KBM-7 (cell line): ENCODE results near the gene FAM83B.
A peak's percentile ranks its signal among the peaks of the same experiment; 100 is the strongest.

ENCODE experiments used
- DNase-seq: peaks from one replicate; pipeline ENCODE4 v3.0.0-alpha.2; 2015
- in situ Hi-C: fragments of 300-500 bp; cut with MboI; formaldehyde crosslinking; loops from 2 replicates; pipeline ENCODE4 v1.14.3; 2020; ENCODE audit warnings: low sequenced_read_pairs, low pct_unique_long_range_greater_than_20kb, mixed read lengths

The FAM83B gene

DNA sequence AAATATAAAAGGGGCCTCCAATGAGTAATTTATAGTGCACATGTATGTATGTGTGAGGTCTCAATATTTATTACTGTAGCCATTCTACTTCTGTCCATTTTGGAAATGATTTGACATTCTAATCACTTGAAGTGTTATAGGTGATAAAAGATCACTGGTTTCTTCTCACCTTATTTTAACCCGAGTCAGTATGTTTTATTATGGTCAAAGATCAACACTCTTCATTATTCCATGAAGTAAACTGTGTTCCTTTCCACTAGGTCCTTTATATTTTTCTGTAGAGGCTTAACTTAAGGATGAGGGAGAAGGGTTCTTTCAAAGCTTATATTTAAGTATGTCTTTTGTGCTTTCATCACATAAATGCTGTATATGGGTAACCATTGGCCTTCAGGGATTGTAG, 47.2 kb downstream of the FAM83B start:
- in situ Hi-C loops: no loop called here
- no peak for DNase-seq

DNA sequence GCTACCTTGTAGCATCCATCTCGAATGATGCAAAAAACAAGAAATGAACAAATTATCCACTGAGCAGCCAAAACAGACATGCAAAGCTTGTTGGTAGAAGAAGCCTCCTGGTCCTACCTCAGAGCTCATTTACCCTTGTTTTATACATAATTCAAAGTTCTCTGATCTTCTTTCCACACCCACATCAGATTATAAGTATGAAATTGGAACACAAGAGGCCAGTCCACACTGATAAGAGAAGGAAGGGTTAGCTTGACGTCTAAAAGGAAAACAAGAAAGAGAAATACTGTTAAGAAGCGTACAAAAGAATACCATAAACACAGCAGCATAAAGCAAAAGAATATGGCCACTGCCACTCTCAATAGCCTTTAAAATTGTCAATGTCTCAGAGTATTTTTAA, 49.7 kb downstream of the FAM83B start:
- in situ Hi-C loops: no loop called here
- no peak for DNase-seq

DNA sequence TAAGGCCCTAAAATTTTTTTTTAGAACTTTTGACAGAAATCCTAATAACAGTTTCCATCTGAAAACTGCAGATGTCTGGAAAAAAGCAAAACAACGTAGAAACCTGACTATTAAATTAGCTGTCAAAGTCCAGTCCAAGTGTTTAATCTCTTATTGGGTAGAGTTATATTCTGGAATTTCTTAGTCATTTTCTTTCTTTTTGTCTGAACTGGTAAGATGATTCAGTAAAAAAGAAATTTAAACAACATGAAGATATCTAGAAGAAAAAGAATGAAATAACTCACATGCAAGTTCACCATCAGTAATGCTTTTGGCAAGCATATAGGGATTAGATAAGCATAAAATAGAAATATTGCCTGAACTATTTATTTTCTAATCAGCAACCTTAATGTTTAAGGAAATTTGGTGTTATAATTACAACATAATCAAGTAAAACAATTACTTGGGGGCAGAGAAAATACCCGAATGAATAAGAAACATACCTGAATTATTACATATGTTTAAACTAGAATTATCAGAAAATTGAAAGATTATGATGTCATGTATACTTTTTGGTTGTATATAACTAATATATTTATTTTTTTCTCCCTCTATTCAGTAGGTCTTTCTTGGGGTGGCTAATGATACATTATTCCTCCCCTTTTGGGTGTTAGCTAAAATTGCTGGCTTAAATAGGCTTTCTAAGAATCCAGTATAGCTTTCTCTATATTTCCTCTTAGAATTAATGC, 51.1 kb downstream of the FAM83B start:
- in situ Hi-C loops: no loop called here
- no peak for DNase-seq

DNA sequence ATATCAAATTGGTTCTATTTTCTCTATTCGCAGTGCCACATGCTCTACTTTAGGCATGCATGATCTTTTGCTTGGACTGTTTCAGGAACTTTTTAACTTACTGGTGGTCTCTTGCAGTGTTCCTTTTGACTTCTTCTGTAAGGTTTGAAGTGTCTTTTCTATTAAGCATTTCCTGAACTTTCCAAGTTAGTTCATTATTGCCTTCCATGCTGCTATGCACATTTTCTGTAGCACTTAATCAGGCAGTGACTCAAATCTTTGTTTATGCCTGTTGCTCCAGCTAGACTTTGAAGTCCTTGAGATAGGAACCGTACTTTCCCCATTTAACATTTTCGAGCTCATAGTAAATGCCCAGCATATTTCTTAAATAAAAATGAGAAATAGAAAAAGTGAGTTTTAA, 52.2 kb downstream of the FAM83B start:
- DNase-seq: no peak
- in situ Hi-C loops: no loop called here

DNA sequence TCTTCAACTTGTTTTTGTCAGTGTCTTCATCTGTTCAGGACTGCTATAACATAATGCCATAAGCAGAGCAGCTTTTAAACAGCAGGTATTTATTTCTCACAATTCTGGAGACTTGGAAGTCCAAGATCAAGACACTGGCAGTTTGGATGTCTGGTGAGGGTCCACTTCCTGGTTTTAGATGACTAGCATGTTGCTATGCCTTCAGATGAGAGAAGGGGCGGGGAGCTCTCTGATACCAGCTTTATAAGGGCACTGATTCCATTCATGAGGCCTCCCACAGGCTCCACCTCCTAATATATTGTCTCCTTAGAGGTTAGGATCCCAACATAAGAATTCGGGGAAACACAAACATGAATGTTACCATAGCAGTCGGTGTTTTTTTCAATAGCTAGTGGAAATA, 52.9 kb downstream of the FAM83B start:
- DNase-seq: no peak

DNA sequence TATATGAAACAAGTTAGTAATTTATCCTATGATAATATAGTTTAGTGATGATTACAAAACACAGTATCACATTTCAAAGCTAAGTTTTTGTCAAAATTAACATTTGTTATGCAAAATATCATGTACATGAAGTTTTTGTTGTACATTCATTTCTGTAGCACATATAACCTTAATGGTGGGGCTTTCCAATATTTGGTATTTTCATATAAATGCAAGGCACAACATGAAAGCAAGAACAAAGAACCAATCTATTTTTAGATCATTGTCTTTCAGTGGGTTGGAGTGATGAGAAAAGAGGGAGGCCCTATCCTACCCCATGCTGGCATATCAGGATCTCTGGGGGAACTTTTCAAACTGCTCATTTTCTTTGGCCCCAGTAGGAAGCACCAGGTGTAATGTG, 53.4 kb downstream of the FAM83B start:
- no peak for DNase-seq
- in situ Hi-C loops: no loop called here

More for the DNA sequence above, 52.9 kb downstream of the FAM83B start:
- in situ Hi-C loops: no loop called here

DNA sequence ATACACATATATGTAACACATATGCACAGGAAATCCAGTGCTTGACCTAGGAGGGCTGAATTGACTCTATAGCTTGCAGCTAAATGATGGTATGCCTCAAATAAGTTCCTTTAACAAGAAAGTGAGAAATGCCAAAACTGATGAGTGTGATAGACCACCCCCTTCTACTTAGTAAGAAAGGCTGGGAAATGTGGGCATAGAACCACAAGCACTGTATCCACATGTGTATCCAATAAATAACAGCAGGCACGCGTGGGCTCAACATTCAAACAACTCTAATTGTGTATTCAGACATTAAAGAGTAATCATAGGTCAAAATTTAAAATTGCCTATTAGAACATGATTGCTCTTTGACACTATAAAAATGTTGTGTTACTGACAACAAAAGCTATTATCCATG, 54.1 kb downstream of the FAM83B start:
- in situ Hi-C loops: no loop called here

DNA sequence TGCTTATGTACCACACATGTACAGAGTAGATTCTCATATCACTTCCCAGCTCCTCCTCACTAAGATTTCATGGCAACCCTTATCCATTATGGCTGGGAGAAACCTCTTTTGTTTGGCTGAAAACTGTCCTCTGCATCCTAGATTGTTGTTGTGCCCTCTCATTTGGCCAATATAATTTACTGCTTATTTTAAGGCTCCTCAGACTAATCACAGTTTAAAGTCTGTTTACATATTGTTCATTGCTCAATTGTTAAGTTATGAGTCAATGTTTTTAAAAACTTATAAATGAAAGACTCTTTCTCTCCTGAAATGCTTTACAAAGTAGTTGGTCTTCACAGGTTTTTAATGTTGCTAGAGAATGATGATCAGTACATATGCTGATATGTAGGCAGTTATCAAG, 57.3 kb downstream of the FAM83B start:
- no peak for DNase-seq
- in situ Hi-C loops: no loop called here

More for the DNA sequence above, 54.1 kb downstream of the FAM83B start:
- no peak for DNase-seq

DNA sequence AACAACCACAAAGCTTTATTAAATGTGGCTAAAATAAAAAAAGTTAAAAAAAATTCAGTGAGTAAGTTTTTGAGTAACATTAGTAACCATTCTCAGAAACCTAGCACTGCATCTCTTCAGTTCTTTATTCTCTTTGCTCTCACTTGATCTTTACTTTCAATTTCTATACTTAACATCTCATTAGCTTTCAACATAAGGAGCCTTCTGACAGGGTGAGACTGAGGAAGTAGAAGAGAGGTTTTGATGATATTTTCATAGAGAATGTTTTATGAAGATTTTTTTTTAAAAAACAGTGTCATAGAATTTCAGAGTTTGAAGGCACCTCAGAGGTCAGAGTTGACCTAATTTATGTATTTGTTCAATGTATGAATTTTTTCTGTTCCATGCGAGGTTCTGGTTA, 60.8 kb downstream of the FAM83B start:
- in situ Hi-C loops: no loop called here
- DNase-seq: no peak

DNA sequence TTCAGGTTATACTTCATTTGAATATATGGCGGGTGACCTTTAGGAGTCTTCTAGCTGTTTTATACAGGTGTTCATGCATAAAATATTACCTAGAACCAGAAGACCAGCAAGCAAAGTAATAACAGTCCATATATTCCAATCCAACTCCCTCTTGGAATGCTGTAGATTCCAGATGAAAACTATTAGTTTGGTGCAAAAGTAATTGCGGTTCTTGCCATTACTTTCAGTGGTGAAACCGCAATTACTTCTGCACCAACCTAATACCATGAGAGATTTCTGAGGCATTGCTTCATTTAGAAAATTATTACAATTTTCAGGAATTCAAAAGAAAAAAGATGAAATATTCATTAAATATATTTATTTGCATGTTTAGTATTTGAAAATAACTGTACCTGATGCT, 62.6 kb downstream of the FAM83B start:
- DNase-seq: no peak
- in situ Hi-C loops: no loop called here

DNA sequence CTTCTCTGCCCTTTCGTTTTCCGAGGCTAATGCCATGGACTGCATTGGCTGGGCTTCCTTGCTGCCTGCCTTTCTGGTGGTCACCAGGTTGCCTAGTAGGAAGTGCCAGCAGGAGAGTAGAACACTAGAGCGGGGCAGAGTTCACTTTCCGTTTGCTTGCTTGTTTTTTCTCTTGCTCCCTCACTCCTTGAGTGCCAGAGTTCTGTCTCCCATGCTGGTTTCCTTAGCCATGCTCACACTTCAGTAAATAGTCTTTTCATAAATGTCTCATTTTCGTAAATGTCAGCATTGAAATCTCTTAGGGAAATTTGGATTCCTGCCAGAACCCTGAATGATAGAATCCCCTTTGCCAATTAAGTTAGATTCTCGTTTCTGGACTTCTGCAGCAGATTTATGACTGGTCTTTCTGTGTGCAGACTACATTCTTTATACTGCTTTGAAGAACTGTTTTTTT, 63.9 kb downstream of the FAM83B start:
- in situ Hi-C loops: no loop called here
- DNase-seq: no peak

DNA sequence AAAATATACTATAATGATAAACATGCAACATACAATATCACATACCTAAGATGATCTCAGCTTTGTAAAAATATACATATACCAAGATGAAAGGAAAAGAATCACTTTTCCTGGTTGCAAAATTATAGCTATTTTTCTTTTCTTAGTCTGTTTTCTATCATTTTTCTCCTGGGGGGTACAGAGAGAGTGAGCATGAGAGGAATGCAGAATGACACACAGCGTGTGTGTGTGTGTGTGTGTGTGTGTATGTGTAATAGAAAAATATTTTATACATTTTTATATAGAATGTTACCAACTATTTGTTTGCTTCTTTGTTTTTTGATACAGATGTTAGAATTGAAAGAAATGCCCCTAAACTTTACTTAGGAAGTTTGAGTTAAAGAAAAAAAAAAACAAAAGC, 64.3 kb downstream of the FAM83B start:
- in situ Hi-C loops: no loop called here
- no peak for DNase-seq

DNA sequence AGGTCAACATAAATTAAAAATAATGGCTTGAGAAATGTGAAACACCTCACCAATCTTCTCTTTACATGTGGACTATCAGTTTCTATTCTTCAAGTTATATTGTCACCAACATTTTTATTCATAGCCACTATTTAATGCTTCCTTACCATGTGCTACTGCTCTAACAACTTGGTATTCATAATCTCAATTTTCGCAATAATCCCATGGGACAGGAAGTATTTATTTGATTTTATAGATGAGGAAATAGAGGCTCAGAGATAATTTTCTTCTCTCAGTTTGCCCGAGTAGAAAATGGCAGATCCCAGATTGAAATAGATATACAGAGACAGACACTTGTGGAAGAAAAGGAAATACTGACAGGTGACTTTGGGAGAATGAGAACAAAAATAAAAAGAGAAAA, 66.6 kb downstream of the FAM83B start:
- in situ Hi-C loops: no loop called here
- no peak for DNase-seq

DNA sequence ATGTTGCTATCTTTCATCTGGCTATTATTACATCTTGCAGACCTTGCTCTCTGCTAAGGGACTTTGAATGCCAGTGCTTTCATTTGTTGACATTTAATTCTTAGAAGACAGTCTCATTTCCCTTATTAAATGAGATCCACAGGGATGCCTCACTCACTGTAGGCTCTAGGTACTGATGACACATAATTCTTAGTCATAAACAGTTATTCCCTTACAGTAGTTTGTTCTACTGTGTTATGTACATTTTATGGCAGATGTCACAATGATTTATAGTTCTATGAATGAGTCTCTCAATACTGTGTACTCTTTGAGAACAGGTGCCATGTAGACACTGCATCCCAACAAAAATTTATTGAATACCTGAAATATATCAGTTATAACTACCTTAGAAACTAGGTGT, 70.3 kb downstream of the FAM83B start:
- in situ Hi-C loops: no loop called here
- DNase-seq: no peak

DNA sequence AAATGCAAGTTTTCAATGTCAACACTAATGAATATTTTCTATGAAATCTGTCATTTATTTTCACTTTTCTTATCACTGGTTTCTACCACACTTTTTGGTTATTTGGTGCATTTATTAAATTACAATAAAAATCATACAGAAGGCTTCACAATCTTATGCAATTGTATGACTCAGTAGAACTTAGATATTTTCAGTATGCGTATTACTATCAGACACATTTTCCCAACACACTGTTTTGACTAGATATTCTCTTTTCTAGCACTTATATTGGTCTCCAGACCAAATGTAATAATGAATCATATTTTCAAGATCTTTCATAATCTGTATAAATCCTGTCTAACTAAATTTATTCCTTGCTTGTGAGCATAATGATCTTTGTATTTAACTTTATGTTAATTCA, 74.1 kb downstream of the FAM83B start:
- no peak for DNase-seq
- in situ Hi-C loops: no loop called here

DNA sequence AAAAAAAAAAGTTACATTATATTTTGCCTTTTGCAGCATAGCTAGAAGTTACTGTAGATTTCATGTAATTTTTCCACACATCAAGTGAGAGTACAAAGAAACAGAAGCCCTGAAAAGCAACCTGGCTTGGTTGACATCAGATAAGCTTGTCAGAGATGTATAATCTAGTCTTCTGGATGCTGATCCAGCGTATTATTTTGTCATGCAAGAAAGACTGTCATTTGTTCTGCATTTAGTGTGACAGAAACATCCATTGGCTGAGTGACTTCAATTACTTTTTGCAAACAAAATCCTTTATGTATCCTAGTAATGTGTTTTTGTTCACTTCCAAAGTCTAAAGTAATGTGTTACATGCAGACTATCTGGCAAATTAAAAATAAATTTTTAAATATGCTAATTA, 75.3 kb downstream of the FAM83B start:
- DNase-seq: no peak
- in situ Hi-C loops: no loop called here

DNA sequence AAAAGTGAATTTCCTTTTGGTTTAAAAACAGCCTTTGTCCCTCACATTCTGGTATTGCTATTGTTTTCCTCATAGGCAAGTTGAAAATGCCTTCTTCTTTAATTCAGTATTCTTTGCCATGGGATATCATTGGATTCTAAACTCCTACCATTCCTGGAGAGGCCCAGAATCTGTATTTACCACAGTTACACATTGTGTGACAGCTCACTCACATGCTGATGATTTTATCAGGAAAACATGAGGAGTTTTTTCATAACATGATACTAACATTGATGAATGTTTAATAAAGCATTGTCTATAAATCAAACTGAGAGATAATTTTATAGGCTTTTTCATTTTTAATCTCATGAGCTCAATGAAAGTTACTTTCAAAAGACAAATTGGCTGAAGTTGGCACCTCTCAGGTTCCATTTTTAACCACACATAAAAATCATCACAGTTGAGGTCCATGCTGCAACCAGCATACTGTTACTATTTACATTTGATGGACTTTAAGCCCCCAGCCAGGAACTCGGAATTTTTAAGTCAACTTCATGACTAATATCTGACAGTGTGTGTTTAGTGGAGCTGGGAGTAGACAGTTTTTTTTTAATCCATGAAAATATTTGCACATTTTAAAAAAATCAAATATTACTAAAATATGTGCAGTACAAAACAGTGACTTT, 82.8 kb downstream of the FAM83B start:
- in situ Hi-C loops: no loop called here
- DNase-seq: no peak

DNA sequence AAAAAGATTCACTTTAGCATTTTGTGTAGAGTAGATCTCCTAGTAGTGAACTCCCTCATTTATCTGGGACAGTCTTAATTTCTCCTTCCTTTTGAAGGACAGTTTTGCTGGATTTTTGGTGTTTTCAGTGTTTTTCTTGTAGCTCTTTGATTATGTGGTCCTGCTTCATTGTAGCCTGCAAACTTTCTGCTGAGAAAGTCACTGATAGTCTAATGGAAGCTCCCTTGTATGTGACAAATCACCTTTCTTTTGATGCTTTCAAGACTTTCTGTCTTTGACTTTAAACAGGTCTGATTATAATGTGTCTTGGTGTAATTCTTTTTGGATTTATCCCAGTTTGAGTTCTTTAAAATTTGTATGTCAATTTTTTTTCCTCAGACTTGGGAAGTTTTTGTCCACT, 86.1 kb downstream of the FAM83B start:
- in situ Hi-C loops: no loop called here
- DNase-seq: no peak

DNA sequence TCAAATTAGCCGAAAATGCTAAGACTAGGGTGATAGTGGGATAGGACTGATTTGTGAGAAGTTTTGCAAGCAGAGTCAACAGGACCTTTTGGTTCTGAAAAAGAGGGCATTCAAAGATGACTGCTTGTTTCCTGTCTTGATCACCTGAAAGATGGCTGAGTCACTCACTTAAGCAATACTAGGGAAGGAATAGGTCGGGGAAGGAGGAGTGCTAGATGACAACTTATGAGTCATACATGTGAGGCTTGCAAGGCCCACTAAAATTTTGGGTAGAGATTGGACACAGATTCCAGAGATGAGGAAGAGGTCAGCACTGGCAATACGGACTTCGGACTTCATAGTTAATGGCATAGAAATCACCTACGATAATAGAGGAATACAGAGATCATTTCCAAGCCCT, 89.2 kb downstream of the FAM83B start:
- in situ Hi-C loops: no loop called here
- peak; percentile 4 for DNase-seq

DNA sequence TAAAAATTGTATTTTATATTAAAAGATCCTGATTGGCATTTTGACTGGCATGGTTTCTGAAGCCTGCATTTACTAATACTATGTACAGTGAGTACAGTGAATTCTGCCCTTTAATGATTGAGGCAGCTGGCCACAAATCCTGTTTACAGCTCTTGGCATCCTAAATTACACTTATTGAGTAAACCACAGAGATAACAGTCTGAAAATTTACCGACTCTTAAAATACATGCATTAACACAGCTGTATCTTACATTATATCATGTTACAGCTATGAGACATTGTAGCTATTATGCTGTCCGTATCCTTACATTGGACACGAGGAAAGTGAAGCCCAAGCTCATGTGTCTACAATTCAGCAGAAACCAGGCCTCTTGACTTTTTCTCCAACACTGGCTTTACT, 90.8 kb downstream of the FAM83B start:
- in situ Hi-C loops: no loop called here
- no peak for DNase-seq

DNA sequence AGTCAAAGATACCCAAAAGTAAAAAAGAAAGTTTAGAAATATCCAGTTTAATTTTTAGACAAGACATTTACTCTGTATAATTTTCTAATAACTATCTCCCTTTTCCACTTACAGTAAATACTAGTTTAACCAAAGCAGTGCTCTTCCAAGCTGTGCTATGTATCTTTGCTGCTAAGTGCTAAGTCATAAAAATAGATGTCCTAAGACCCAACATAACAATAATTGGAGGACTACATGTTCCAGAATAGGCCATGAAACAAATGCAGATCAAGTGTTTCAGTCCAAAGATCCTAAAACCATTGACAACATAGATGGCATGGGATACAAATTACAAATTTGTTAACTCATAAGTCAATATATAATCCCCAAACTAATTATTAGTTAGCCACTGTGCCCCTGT, 111.1 kb downstream of the FAM83B start:
- no peak for DNase-seq
- in situ Hi-C loops: no loop called here
